Activated CD8-positive, alpha-beta memory T cell treated with anti-CD3 and anti-CD28 coated beads for 1 hour (primary cell): ENCODE measurements around the gene DDT.
"Not testable (repeated sequence)": the region's sequence is repeated elsewhere in the genome, so short reads cannot be mapped to it uniquely, and the experiment has no call there.

Source experiments
- DNase-seq, 2 donors: peaks; one replicate each; pipeline ENCODE4 v3.0.0-alpha.2; 2020; ENCODE audit warnings: low read depth in 1 of 2; ENCODE audit errors: extremely low read depth in 1 of 2

The DDT gene

GRCh38 chr22:23974345-23974744 lies at the start of gene DDT:
Gene DDT, minus strand, starts transcription at chr22:23974441. Its CDS starts 27 bp downstream, at chr22:23974414.
- not testable (repeated sequence) for DNase-seq

- DNase-seq: no peak
Measured at GRCh38 chr22:24023204-24023789, 49.1 kb upstream of the DDT start.

- DNase-seq: no peak
Measured at GRCh38 chr22:24021304-24021703, 47.1 kb upstream of the DDT start.

- no peak for DNase-seq
Measured at GRCh38 chr22:24016156-24016555, 41.9 kb upstream of the DDT start.

- no peak for DNase-seq
Measured at GRCh38 chr22:24011735-24012068, 37.5 kb upstream of the DDT start.

GRCh38 chr22:24010018-24010391 lies 35.8 kb upstream of the DDT start:
- DNase-seq: no peak

GRCh38 chr22:24009227-24010017 lies 35.2 kb upstream of the DDT start:
- DNase-seq: no peak

- DNase-seq: no peak
Measured at GRCh38 chr22:24008381-24009226, 34.4 kb upstream of the DDT start.

- DNase-seq: no peak
Measured at GRCh38 chr22:24008022-24008283, 33.7 kb upstream of the DDT start.

GRCh38 chr22:24007253-24008021 lies 33.2 kb upstream of the DDT start:
- no peak for DNase-seq

GRCh38 chr22:24006914-24007214 lies 32.6 kb upstream of the DDT start:
- DNase-seq: no peak

GRCh38 chr22:24006207-24006913 lies 32.1 kb upstream of the DDT start:
- DNase-seq: no peak

- DNase-seq: no peak
Measured at GRCh38 chr22:24005201-24005600, 31.0 kb upstream of the DDT start, which contains the start of gene GSTT4. Gene GSTT4, minus strand, starts transcription at chr22:24005453. Its CDS starts 97 bp downstream, at chr22:24005356.

GRCh38 chr22:24003887-24004286 lies 29.6 kb upstream of the DDT start:
- DNase-seq: no peak

- DNase-seq: no peak
Measured at GRCh38 chr22:24002851-24003250, 28.6 kb upstream of the DDT start.

GRCh38 chr22:24002272-24002671 lies 28.0 kb upstream of the DDT start:
- DNase-seq: no peak

- no peak for DNase-seq
Measured at GRCh38 chr22:24001314-24001713, 27.1 kb upstream of the DDT start.

GRCh38 chr22:23999779-24000178 lies 25.5 kb upstream of the DDT start:
- not testable (repeated sequence) for DNase-seq

- no peak for DNase-seq
Measured at GRCh38 chr22:23997092-23997491, 22.9 kb upstream of the DDT start.

- DNase-seq: not testable (repeated sequence)
Measured at GRCh38 chr22:23993581-23994177, 19.4 kb upstream of the DDT start.
